OCI-LY7 (cell line): ENCODE data around the gene TIMM10.

ENCODE experiments used
- EZH2phosphoT487 ChIP-seq: fragments of 200-600 bp; sonication (generic); IDR thresholded peaks from 2 replicates; pipeline ENCODE4 v1.6.1; 2018; ENCODE audit warnings: low read depth, borderline replicate concordance, mild to moderate bottlenecking, mixed run types, antibody characterized with exemption, low read length, moderate library complexity, mixed read lengths
- TF ChIP-seq, protein P1 (sequence below): fragments of 200-600 bp; sonication (generic); conservative IDR thresholded peaks from 2 replicates; pipeline ENCODE4 v1.5.1; 2014; ENCODE audit warnings: mild to moderate bottlenecking, antibody characterized with exemption, low read length, moderate library complexity, mixed read lengths

DNA sequence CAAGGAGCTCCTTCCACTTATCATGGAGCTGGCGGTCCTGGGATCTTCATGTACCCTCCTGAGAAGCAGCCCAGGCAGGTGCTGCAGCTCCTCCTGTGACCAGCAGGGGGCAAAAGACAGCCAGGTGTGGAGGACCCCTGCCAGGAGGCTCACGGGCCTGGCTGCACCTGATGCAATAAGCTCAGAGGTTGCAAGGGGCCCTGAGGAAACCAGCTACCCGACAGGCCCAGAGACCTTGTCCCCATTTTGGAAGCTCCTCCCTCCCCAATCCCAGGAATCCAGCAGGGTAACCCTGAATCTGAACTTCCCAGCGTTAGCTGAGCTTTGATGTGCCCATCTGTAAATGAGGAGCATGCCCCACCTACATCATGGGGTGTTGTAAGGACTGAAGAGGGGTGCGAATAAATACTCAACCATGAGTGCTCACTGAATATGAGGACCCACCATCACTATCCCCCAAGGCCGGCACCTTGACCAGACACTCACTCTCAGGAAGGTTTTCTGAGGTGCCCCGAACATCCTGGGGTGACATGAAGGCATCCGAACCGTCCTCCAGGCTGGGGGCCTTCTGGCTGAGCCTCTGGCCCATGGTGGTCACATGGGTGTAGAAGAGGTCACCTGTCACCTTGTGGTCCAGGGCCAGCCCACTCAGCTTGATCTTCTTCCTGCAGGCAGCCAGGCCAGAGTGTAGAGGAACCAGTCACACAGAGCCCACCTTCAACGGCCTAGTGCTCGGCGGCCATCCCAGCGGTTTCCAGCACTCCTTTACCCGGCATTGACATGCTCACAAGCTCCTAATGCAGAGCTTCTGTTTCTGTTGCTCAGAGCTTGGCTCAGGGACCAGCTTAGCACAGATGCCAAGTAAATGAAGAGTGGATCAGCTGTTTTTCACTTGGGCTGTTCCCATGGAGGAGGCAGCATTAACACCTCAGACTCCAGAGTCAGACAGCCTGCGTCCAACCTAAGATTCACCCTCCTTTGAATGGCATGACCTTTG lies 36.7 kb downstream of the TIMM10 start:
- TF ChIP-seq, protein P1, sequence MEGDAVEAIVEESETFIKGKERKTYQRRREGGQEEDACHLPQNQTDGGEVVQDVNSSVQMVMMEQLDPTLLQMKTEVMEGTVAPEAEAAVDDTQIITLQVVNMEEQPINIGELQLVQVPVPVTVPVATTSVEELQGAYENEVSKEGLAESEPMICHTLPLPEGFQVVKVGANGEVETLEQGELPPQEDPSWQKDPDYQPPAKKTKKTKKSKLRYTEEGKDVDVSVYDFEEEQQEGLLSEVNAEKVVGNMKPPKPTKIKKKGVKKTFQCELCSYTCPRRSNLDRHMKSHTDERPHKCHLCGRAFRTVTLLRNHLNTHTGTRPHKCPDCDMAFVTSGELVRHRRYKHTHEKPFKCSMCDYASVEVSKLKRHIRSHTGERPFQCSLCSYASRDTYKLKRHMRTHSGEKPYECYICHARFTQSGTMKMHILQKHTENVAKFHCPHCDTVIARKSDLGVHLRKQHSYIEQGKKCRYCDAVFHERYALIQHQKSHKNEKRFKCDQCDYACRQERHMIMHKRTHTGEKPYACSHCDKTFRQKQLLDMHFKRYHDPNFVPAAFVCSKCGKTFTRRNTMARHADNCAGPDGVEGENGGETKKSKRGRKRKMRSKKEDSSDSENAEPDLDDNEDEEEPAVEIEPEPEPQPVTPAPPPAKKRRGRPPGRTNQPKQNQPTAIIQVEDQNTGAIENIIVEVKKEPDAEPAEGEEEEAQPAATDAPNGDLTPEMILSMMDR = peak; percentile 96
- TF ChIP-seq EZH2phosphoT487 = no peak
